Adrenal gland (tissue), 5 donors: ENCODE data around the gene ADGRB3.

Source experiments
- POLR2A ChIP-seq, 2 donors: fragments of 450-650 bp; IDR thresholded peaks; one replicate each; pipeline ENCODE4 v1.6.1; 2017; ENCODE audit warnings: antibody characterized with exemption in 2 of 2, mild to moderate bottlenecking in 2 of 2, moderate library complexity in 1 of 2
- TF ChIP-seq, protein P1 (sequence below), 6 experiments: fragments of 450-650 bp in 4 of 6; fragments of 200-600 bp in 2 of 6; sonication (generic) in 1 of 6; IDR thresholded peaks; 1 replicate in 5 of 6; 2 replicates in 1 of 6; pipeline versions ENCODE4 v1.5.1 to v1.8.0; 2016 to 2021; ENCODE audit warnings: antibody characterized with exemption in 6 of 6, mild to moderate bottlenecking in 2 of 6, moderate library complexity in 1 of 6
- donor health status: DM: no; HTN: no; CAD: no.

DNA sequence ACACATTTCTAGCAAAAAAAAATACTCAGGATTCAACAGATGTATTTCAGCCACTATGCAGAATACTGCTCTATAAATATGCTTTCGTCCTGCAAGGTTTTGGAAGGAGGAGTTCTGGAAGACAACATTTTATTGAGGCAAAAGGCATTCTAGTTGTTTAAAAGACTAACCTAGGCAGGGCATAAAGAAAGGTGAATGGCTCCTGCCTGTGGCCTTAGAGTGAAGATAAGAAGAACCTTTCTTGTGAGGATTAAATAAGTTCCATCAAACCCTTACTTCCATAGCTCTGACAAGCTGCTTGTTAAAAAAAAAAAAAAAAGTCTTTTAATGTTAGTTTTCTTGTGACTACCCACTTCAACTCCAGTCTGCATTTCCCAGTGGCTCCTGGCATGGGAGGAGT is 139.8 kb downstream of the ADGRB3 start:
- no peak for TF ChIP-seq POLR2A (IDR thresholded peaks at IDR 0.05)
- TF ChIP-seq, protein P1, sequence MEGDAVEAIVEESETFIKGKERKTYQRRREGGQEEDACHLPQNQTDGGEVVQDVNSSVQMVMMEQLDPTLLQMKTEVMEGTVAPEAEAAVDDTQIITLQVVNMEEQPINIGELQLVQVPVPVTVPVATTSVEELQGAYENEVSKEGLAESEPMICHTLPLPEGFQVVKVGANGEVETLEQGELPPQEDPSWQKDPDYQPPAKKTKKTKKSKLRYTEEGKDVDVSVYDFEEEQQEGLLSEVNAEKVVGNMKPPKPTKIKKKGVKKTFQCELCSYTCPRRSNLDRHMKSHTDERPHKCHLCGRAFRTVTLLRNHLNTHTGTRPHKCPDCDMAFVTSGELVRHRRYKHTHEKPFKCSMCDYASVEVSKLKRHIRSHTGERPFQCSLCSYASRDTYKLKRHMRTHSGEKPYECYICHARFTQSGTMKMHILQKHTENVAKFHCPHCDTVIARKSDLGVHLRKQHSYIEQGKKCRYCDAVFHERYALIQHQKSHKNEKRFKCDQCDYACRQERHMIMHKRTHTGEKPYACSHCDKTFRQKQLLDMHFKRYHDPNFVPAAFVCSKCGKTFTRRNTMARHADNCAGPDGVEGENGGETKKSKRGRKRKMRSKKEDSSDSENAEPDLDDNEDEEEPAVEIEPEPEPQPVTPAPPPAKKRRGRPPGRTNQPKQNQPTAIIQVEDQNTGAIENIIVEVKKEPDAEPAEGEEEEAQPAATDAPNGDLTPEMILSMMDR (IDR thresholded peaks at IDR 0.05) = no peak
